ENCODE results near the gene CYP26C1. TPM values are rescaled to one million over a fixed set of nuclear protein-coding genes. Genes with fewer than 3 reads are reported as not detected.

CYP26C1 gene
- total RNA-seq, 2 donors from 2014 or later, result 0.09 to 1.1 TPM

DNA sequence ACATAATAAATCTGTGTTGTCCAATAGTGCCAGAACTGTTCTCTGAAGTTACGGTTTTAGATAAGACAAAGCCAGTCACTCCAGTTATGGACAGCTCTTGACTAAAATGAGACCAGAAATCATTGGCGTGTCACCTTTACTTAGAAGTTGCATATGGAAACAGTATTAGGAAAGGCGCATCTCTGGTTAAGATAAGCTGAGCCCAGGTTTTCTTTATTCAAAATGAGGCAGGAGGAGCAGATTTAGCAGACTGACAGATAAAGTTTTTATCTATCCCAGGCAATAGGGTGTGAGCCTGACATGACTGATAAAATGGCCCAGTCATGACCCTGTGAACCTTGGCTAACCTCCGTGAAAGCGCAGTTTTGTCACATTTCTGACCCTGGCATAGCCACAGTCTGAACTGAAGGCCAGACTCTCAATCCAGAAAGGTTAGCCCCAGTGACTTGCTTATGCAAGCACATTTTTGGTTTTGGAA lies 17.3 kb downstream of the CYP26C1 start:
- no peak for TF ChIP-seq POLR2AphosphoS5 (IDR thresholded peaks at IDR 0.05)
- no peak for TF ChIP-seq CTCF (IDR thresholded peaks at IDR 0.05)
- no peak for TF ChIP-seq POLR2A (IDR thresholded peaks at IDR 0.05)
- intact Hi-C loops (cut with DNase I), result no loop called here
- 93% methylated on average over 5 of the region's 5 CpGs for WGBS
- Histone ChIP-seq H3K4me1 (replicated peaks) (peaks cover 6% of the 10 kb centered on the region), H3K9me3 (no peaks in the 10 kb centered on the region), H3K27ac (no peak overlapping the region), H3K36me3 (no peaks in the 10 kb centered on the region), H3K27me3 (replicated peaks; ENCODE audit: insufficient read depth) (peaks cover 18% of the 10 kb centered on the region), H3K4me3 (no peak overlapping the region)
- DNase-seq (ENCODE audit: low spot score), result no peak

DNA sequence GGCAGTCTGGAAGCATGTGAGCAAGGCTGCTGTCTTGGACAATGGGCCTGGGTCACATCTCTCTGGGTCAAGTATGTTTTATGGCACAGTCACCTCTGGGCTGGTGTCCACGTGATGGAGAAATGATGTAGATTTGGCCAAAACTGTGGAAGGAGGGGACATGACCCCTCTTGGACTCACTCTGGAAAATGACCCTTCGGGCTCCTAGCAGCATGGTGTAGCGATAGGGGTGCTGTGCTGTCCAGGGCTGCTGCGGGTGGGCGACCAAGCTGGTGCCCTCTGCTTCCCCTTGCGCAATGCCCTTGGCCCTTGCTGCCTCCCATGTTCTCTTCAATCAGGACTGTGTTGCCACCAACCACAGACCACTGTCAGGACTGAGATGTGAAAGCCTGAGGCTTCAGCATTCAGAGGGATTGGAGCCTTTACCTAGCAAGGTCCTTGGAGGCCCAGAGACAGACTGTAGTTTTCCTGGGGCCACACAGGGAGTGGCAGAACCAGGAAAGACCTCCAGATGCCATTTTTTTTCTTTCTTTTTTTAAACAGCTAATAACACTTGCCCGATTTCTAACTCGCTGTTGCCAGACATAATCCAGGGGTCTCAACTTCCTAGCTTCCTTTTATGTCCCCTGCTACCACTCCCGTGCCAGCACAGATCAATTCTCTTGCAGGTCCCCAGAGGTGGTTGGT lies 19.2 kb downstream of the CYP26C1 start:
- Histone ChIP-seq H3K36me3 (no peaks in the 10 kb centered on the region), H3K27ac (no peak overlapping the region), H3K27me3 (replicated peaks; ENCODE audit: insufficient read depth) (peaks cover 4% of the 10 kb centered on the region), H3K9me3 (no peaks in the 10 kb centered on the region), H3K4me3 (no peak overlapping the region), H3K4me1 (replicated peaks) (no peaks in the 10 kb centered on the region)
- WGBS, result 58% methylated on average over 9 of the region's 9 CpGs
- TF ChIP-seq POLR2A (IDR thresholded peaks at IDR 0.05) (no peak), POLR2AphosphoS5 (IDR thresholded peaks at IDR 0.05) (no peak), CTCF (IDR thresholded peaks at IDR 0.05) (no peak)
- no peak for DNase-seq (ENCODE audit: low spot score)
- intact Hi-C loops (cut with DNase I), result loop anchor here (5.0 to 10.0 kb wide), 2 partner anchors 207 to 275 kb away; no protein-coding TSS in a partner anchor

- Histone ChIP-seq H3K4me3 (no peak overlapping the region), H3K36me3 (no peaks in the 10 kb centered on the region), H3K27me3 (replicated peaks; ENCODE audit: insufficient read depth) (no peaks in the 10 kb centered on the region), H3K9me3 (no peaks in the 10 kb centered on the region), H3K27ac (no peak overlapping the region), H3K4me1 (replicated peaks) (no peaks in the 10 kb centered on the region)
- intact Hi-C loops (cut with DNase I), result loop anchor here (5.0 to 10.0 kb wide), 2 partner anchors 207 to 274 kb away; no protein-coding TSS in a partner anchor
- 50% methylated on average over 22 of the region's 22 CpGs for WGBS
- no peak for DNase-seq (ENCODE audit: low spot score)
- TF ChIP-seq CTCF (IDR thresholded peaks at IDR 0.05), result peak; percentile 63 to 79 (median 72)
- TF ChIP-seq POLR2AphosphoS5 (IDR thresholded peaks at IDR 0.05), result no peak
- no peak for TF ChIP-seq POLR2A (IDR thresholded peaks at IDR 0.05)
Observed at GRCh38 chr10:93080350-93081046, 19.9 kb downstream of the CYP26C1 start.

DNA sequence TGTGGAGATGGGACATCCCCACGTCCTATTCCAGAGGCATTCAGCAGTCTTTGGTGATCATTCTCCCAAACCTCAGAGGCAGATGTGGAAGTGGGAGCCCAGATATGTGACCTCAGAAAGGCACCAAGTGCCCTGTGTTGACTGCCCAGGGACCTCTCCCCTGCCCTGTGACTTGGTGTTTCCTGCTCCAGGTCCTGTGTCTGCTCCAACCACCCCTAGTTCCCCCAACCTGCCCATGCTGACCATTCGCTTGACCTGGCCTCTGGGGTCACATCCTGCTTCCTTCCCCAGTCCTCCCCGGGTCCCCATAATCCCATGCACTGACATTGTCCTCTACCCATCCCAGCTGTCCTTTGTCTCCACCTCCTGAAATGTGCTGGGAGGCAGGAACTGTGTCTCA lies 20.7 kb downstream of the CYP26C1 start:
- intact Hi-C loops (cut with DNase I), result loop anchor here (5.0 to 10.0 kb wide), 2 partner anchors 206 to 273 kb away; no protein-coding TSS in a partner anchor
- Histone ChIP-seq H3K27ac (no peak overlapping the region), H3K36me3 (no peaks in the 10 kb centered on the region), H3K27me3 (replicated peaks; ENCODE audit: insufficient read depth) (no peaks in the 10 kb centered on the region), H3K9me3 (no peaks in the 10 kb centered on the region), H3K4me1 (replicated peaks) (no peaks in the 10 kb centered on the region), H3K4me3 (no peak overlapping the region)
- 62% methylated on average over 3 of the region's 3 CpGs for WGBS
- no peak for DNase-seq (ENCODE audit: low spot score)
- no peak for TF ChIP-seq POLR2AphosphoS5 (IDR thresholded peaks at IDR 0.05)

DNA sequence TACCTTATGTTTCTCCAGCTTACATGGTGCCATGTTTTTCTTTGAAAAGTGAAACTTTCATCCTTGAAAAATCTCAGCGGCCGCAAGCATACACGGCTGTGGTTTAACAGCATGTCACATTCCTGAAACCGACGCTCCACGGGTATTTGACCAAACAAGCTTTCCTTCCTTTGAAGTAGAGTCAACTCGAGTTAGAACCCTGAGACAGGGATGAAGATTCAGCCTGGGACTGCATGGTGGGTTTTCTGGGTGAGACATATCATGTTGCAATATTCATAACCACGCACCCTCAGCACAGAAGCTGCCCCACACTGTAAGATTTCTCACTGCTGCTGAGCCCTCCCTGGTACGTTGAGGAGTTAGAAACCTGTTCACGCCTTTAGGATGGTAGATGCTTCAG lies 21.2 kb downstream of the CYP26C1 start:
- no peak for DNase-seq (ENCODE audit: low spot score)
- no peaks in the 10 kb centered on the region for H3K4me1 ChIP-seq (replicated peaks)
- H3K9me3 ChIP-seq, result no peaks in the 10 kb centered on the region
- H3K27me3 ChIP-seq (replicated peaks; ENCODE audit: insufficient read depth), result no peaks in the 10 kb centered on the region
- TF ChIP-seq CTCF (IDR thresholded peaks at IDR 0.05) (no peak), POLR2A (IDR thresholded peaks at IDR 0.05) (no peak), POLR2AphosphoS5 (IDR thresholded peaks at IDR 0.05) (no peak)
- no peak overlapping the region for H3K27ac ChIP-seq
- 49% methylated on average over 10 of the region's 10 CpGs for WGBS
- no peaks in the 10 kb centered on the region for H3K36me3 ChIP-seq
- intact Hi-C loops (cut with DNase I), result loop anchor here (5.0 to 10.0 kb wide), 2 partner anchors 205 to 273 kb away; no protein-coding TSS in a partner anchor
- H3K4me3 ChIP-seq, result no peak overlapping the region
